GM06990 (cell line): ENCODE results near the gene CLIC3.

Experiments used
- DNase-seq: peaks from one replicate; pipeline ENCODE4 v3.0.0-alpha.2; 2011; ENCODE audit not compliant: insufficient read length; ENCODE audit errors: extremely low read depth
- H3K27me3 ChIP-seq: replicated peaks from 2 replicates; pipeline ENCODE4 v1.6.0; 2011; ENCODE audit warnings: low read length; ENCODE audit not compliant: control insufficient read depth, insufficient read depth
- H3K36me3 ChIP-seq: 2 replicates; pipeline ENCODE4 v1.5.1; 2011; ENCODE audit warnings: low read length; ENCODE audit not compliant: control insufficient read depth, insufficient read depth
- H3K4me3 ChIP-seq: replicated peaks from 2 replicates; pipeline ENCODE4 v1.5.1; 2011; ENCODE audit warnings: low read depth, mild to moderate bottlenecking, control low read depth, low read length
- TF ChIP-seq, protein P1 (sequence below): IDR thresholded peaks from 2 replicates; pipeline ENCODE4 v1.5.1; 2011; ENCODE audit warnings: low read length, control low read depth, mild to moderate bottlenecking, inconsistent platforms; ENCODE audit not compliant: insufficient read depth, poor library complexity, severe bottlenecking

Gene CLIC3

DNA sequence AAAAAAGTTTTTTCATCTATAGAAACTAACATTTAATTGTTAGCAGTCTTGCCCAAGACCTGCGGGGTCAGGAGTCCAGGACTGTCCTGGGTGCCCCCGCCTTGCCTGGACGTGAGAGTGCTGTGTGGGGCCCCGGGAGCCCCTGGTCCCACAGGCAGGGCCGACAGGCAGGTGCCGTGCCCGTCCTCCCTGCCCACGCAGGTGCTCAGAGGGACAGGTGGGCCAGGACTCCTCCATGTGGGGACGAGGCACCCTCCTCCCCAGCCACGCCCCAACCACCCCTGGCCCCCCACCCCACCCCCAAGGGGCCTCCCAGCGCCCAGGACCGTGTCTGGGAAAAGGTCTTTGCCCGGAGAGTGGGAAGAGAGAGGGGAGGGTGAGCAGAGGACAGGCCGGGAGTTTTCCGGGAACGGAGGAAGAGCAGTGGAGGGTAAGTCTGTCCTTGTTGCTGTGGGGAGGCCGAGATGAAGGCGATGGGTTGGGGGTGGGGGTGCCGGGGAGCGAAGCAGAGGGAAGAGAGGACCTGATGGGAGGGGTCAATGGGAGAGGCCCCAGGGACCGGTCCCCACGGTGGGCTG is 47.0 kb downstream of the CLIC3 start:
- Histone ChIP-seq H3K4me3 (peak overlapping the region; percentile 71), H3K27me3 (no peaks in the 10 kb centered on the region), H3K36me3 (no peaks in the 10 kb centered on the region)
- TF ChIP-seq, protein P1, sequence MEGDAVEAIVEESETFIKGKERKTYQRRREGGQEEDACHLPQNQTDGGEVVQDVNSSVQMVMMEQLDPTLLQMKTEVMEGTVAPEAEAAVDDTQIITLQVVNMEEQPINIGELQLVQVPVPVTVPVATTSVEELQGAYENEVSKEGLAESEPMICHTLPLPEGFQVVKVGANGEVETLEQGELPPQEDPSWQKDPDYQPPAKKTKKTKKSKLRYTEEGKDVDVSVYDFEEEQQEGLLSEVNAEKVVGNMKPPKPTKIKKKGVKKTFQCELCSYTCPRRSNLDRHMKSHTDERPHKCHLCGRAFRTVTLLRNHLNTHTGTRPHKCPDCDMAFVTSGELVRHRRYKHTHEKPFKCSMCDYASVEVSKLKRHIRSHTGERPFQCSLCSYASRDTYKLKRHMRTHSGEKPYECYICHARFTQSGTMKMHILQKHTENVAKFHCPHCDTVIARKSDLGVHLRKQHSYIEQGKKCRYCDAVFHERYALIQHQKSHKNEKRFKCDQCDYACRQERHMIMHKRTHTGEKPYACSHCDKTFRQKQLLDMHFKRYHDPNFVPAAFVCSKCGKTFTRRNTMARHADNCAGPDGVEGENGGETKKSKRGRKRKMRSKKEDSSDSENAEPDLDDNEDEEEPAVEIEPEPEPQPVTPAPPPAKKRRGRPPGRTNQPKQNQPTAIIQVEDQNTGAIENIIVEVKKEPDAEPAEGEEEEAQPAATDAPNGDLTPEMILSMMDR: no peak
- no peak for DNase-seq

DNA sequence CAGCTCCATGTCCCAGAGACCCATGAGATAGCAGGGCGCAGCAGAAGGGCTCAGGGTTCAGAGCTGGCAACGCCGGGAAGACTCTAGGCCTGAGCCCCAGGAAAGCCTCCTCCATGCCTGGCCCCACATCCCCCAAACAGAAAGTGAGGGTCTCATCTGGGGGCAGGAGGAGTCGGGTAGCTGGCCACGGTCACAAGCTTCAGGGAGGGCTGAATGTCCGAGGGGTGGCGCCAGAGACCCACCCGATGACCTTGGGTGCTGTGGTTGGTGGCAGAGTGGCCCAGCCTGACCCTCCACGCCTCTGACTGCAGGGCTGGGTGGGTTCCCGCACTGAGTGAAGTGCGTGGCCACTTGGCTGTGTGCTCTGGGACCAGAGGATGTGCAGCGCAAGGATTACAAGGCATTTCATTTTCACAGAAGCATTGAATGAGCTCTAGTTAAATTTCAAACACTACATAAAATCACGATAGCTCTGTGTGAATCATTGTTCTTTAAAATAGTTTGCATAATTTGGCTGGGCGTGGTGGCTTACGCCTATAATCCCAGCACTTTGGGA is 48.3 kb downstream of the CLIC3 start:
- Histone ChIP-seq H3K36me3 (peaks cover under 1% of the 10 kb centered on the region; the same call in 1 of the 2 replicates), H3K27me3 (no peaks in the 10 kb centered on the region), H3K4me3 (no peak overlapping the region)
- DNase-seq: no peak
- TF ChIP-seq, protein P1: peak; percentile 63

- H3K36me3 ChIP-seq: peaks cover 6% of the 10 kb centered on the region
- H3K4me3 ChIP-seq: no peak overlapping the region
- no peak for DNase-seq
- no peaks in the 10 kb centered on the region for H3K27me3 ChIP-seq
- TF ChIP-seq, protein P1: no peak
Measured at GRCh38 chr9:136947028-136947891, 49.1 kb downstream of the CLIC3 start.

DNA sequence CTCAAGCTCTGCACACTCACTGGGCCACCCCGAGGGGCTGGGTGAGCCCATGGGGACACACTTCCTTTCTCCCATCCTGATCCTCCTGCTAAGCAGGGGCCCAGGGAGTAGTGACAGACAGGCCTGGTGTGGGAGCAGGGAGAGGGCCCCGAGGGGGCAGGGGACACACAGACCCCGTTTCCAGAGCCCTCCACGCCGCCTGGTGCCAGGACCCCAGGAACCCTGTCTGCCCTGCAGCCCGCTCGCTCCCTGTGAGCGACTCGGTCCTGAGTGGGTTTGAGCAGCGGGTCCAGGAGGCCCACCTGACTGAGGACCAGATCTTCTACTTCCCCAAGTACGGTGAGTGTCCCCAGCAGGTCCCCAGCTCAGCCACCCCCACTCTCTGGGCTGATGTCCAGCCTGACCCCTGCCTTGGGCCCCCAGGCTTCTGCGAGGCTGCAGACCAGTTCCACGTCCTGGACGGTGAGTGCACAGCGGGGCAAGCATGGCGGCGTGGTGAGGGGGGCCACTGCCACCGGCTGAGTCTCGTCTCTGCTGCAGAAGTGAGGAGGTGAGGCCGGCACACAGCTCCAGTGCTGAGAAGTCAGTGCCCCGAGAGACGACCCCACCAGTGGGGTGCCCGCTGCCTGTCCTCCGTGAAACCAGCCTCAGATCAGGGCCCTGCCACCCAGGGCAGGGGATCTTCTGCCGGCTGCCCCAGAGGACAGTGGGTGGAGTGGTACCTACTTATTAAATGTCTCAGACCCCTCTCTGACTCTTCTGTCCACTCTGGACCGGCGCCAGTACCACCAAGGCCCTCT is 49.9 kb downstream of the CLIC3 start:
- Histone ChIP-seq H3K4me3 (no peak overlapping the region), H3K27me3 (no peaks in the 10 kb centered on the region), H3K36me3 (peaks cover 14% of the 10 kb centered on the region)
- TF ChIP-seq, protein P1: no peak
- DNase-seq: no peak

- H3K36me3 ChIP-seq: peaks cover 22% of the 10 kb centered on the region
- TF ChIP-seq, protein P1: no peak
- no peak for DNase-seq
- H3K4me3 ChIP-seq: no peak overlapping the region
- no peaks in the 10 kb centered on the region for H3K27me3 ChIP-seq
Measured at GRCh38 chr9:136945333-136946227, 50.8 kb downstream of the CLIC3 start.
